GM21723 (cell line): ENCODE results near the gene TOP1.
A peak's percentile ranks its signal among the peaks of the same experiment; 100 is the strongest.

ENCODE experiments used
- ATAC-seq: cut with Tn5 transposase; IDR thresholded peaks from one replicate; pipeline ENCODE4 v1.9.1; 2021; ENCODE audit warnings: mild to moderate bottlenecking, moderate library complexity; ENCODE audit not compliant: unreplicated experiment

The TOP1 gene

DNA sequence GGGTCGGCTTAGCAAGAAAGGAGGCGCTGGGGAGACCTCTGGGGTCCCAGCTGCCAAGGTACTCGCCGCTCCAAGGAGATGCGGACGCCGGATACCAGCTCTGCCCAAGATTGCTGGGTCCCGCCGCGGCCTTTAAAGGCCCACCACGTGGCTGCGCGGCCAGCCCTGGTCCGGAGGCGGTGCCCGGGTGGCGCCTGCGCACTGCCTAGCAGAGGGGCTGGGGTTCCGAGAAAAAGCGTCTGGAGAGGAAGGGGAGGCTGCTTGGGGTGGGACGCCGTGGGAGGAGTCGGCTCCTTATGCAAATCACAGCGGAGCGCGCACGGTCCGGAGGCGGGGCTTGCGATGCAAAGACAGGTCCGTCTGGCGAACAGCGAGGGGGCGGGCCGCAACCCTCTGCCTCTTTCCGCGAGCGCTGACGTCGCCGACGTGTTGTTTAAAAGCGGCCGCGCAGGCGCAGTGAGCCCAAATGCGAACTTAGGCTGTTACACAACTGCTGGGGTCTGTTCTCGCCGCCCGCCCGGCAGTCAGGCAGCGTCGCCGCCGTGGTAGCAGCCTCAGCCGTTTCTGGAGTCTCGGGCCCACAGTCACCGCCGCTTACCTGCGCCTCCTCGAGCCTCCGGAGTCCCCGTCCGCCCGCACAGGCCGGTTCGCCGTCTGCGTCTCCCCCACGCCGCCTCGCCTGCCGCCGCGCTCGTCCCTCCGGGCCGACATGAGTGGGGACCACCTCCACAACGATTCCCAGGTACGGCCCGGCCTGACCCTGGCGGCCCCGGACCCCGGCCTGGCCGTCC, at the start of gene TOP1:
TSS of gene TOP1 (plus strand) at position 464 of the 791 bp plus-strand sequence. CDS start at position 710, 246 bp downstream.
- ATAC-seq: peak; percentile 94

DNA sequence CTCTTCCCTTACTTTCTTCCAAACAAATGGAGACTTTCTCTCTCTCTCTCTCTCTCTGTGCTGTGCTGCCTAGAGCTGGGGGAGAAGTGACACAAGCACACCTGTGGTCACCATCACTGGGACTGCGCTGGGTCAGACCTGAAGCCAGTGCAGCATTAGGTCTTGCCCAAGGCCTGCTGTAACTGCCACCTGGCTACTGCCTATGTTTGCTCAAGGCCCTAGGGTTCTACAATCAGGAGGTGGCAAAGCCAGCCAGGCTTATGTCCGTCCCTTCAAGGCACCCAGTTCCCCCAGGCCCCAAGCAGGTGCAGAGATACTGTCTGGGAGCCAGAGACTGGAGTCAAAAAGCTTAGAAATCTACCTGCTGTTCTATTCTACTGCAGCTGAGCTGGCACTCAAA, 49.4 kb upstream of the TOP1 start:
- ATAC-seq: no peak

DNA sequence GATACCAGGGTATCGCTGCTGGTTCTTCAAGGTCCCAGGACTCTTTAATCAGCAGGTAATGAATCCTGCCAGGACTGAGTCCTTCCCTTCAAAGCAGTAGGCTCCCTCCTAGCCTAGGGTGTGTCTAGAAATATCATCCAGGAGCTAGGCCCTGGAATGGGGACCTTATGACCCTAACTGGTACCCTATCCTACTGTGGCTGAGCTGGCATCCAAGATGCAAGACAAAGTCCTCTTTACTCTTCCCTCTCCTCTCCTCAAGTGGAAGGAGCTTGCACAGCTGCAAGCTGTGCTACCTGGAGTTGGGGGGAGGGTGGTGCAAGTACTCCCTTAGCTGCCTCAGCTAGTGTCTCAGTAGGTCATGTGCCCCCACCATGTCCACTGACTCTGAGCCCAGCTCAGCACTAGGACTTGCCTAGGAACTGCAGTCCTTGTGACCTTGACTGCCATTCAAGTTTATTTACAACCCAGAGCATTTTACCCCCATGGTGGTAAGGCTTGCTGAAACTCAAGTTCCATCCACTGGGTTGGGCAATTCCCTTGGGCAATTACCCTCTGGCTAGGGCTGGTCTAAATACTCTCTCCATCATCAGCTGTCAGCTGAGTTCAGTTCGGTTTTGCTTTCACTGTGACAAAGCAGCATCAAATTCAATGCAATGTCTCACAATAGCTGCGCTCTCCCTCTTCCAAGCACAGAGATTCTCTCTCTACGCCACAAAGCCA, 48.4 kb upstream of the TOP1 start:
- peak; percentile 57 for ATAC-seq

DNA sequence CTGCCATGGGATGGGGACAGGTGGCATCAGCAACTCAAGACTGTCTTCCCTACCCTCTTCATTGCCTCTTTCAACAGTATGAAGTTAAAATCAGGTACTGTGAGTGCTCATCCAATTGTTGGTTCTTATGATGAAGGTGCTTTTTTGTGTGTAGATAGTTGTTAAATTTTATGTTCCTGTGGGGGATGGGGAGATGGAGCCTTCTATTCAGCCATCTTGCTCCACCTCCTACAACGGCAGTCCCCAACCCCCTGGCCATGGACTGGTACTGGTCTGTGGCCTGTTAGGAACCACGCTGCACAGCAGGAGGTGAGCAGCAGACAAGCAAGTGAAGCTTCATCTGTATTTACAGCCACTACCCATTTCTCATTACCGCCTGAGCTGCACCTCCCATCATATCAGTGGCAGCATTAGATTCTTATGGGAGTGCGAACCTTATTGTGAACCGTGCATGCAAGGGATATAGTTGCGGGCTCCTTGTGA, 47.8 kb upstream of the TOP1 start:
- ATAC-seq: no peak

DNA sequence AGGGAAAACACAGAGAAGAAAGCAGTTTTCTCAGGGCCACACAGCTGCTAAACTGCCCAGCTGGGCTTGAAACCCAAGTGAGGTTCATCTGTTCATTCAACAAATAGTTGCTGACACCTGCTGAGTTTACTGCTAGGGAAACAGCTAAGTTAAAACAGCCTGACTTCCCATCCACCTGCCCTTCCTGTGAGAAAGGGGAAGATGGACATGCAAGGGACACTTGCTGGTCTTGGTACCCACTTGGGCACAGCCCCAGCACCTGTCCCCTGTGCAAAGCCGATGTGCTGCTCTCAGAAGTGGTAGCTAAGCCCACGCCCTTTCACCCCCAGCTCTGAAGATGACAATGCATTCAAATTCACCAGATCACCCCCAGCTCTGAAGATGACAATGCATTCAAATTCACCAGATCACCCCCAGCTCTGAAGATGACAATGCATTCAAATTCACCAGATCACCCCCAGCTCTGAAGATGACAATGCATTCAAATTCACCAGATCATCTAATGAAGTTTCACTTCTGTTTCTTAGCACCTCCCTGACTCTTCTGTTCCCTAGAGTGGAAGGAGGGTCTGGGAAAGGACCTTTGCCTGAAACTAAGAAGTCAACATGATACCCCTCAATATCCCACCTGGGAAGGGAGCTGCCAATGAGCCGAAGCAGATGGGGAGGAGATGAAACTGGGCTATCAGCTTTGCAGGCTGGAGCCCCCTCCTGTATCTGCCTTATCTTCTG, 46.0 kb upstream of the TOP1 start:
- no peak for ATAC-seq

DNA sequence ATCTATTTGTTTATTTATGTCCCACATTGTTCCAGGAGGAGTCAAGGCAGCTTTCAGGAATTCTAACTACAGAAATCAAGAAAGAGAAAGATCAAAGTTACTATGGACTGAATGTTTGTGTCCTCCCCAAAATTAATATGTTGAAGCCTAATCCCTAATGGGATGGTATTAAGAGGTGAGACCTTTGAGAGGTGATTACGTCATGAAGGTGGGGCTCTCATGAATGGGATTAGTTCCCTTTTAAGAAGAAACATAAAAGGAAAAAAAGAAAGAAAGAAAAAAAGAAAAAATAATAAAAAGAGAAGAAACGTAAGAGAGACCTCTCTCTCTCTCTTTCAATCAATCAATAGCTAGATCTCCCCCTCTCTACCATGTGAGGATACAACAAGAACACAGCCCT, 44.7 kb upstream of the TOP1 start:
- ATAC-seq: no peak

DNA sequence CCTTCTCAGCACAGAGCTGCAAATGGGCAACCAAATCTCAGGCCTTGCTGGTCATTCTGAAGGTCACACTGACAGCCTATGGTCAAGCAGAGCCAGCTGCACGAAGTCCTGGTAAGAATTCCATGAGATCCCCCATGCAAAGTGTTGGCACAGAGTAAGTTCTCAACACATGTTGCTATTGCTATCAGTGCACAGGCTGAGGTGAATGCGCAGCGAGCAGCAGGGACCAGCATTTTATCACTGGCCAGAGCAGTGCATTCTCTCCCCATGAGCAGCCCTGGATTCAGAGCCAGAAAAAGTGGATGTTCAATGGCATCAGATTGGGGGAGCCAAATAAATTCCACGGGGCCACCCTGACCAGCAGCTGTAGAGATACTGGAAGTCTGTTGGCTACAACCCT, 44.1 kb upstream of the TOP1 start:
- ATAC-seq: no peak

DNA sequence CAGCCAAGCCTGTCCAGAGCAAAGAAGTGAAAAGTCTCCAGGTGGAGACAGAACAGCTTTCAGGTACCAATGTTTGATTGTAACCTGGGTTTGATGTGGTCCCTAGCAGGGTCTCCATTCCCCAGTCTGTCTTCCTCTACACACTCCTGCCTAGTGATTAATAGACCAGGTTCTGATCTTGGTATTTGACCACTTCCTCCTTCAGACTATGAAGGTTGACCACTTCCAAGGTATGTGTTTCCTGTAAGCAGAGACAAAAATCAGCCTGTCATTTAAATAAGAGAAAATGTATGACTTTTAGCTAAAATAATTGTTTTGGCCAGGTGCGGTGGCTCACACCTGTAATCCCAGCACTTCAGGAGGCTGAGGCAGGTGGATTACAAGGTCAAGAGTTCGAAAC, 41.8 kb upstream of the TOP1 start:
- no peak for ATAC-seq

DNA sequence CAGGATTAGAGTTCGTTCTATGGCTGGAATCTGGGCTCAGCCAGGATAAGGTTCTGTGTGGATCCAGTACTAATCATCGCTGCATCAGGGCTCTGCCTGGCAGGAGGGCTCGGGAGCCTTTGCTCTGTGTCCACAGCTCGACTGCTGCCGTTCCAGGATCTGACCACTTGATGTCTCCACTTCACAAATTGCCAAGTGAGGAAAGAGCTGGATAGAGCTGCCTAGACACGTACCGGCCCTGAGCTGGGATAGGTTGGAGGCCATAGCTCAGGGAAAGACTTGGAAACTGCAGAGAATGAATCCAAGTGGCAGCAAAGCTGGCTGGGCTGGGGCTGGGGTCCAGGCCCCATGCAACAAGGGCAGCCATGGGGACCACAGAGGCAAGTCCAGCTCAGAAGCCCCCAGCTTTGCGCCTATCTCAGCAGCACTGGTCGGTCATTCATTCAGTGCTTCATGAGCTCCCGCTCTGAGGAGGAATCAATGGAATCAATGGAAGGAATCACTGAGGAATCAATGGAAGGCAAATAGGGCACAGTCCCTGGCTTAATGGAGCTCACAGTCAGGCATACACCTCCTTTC, 38.0 kb upstream of the TOP1 start:
- peak; percentile 59 for ATAC-seq

DNA sequence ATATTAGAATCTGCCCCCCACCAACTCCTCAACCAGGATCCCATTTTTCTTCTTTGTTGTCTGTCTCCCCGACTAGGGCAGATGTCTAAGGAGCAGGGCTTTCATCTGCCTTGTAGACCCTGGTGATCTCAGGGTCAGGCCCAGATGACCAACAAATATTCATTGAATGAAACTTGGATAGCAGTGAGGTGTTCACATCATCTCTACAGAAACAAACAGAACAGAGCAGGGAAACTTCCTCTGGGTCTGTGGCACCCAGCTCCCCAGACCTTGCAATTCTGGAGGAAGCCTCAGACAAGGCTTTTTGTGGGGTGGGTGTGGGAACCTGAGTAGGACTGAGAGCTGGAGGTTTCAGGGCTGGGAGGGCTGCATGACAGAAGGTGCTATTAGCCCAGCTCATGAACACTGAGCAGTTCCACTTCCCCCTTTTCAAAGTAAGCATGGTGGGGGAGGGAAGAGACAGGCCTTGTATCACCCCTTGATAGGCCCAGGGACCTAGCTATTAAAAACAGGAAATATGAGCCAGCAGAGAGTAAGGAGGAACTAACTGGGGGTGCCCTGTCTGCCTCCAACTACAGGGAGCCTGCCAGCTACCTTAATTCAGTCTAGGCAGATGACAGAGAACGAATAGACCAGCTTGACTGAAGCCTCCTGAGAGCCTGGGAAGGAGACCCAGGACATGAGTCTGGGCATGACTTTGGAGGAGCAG, 37.3 kb upstream of the TOP1 start:
- peak; percentile 93 for ATAC-seq

DNA sequence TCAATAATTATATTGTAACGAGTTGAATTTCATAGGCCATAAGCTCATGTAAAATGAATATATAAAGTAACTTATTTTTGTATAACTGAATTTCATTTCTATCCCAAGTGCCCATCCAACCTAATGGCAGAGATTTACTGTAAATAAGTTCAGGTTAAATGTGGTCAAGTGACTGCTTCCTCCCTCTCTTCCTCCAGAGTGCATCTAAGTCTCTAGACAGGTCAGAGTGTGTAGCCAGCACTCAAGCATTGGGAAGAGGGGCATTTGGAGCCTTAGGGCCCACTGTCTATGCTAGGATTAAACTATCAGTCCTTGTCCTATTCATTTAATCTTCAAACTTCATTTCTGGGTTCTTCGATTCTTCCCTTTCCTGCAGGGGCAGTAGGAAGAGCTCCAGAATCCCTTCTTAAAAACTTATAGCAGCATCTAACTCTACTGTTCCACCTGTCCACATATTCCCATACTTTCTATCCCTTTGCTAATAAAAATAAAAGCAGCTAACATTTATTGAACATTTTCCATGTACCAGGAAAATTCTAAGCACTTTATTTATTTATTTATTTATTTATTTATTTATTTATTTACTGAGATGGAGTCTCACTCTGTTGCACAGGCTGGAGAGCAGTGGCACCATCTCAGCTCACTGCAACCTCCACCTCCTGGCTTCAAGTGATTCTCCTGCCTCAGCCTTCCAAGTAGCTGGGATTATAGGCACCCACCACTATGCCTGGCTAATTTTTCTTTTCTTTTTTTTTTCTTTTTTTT, 36.1 kb upstream of the TOP1 start:
- no peak for ATAC-seq

DNA sequence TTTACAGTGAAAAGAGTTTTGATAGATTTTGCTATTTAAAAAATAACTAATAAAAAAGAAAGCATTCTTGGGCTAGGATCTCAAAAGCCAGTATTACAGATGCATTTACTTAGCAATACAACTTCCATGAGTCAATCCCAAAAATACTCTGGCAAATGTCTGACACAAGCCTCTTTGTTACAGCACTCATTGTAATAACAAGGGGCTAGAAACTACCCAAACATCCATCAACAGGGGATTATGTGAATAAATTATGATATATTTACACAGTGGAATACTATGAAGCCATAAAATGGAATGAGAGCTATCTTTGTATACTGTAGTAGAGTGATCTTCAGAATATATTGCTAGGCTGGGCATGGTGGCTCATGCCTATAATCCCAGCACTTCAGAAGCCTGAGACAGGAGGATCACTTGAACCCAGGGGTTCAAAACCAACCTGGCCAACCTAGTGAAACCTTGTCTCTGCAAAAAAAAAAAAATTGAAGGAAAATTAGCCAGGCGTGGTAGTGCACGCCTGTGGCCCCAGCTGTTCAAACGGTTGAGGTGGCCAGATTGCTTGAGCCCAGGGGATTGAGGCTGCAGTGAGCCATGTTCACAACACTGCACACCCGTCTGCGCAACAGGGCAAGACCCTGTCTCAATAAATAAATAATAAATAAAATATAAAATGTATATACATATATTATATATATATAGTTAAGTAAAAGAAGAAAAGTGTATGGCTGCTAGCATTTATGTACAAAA, 34.7 kb upstream of the TOP1 start:
- no peak for ATAC-seq

DNA sequence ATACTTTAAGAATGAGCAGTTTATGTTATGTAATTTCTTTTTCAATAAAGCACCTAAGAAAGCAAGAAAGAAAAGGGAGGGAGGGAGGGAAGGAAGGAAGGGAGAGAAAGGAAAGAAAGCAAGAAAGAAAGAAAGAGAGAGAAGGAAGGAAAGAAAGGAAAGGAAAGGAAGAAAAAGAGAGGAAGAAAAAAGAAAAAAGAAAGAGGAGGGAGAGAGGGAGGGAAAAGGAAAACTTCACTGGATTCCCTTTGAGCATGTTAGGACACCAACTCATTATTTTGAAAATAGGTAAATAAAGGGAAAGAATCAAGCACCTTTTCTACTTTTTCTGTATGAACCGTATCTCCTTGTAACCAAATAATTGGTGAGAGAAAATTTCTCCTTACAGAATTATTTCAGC, 32.3 kb upstream of the TOP1 start:
- ATAC-seq: no peak

DNA sequence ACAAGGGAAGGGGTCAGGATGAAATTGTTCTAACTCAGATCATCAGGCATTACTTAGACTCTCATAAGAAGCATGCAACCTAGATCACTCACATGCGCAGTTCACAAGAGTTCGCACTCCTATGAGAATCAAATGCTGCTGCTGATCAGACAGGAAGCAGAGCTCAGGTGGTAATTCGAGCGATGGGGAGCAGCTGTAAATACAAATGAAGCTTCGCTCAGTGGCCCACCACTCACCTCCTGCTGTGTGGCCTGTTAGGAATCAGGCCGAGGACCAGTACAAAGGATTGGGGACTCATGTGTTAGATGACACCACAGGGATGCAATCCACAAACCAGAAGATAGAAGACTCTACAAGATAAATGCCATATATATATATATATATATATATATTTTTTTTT, 31.5 kb upstream of the TOP1 start:
- ATAC-seq: no peak

DNA sequence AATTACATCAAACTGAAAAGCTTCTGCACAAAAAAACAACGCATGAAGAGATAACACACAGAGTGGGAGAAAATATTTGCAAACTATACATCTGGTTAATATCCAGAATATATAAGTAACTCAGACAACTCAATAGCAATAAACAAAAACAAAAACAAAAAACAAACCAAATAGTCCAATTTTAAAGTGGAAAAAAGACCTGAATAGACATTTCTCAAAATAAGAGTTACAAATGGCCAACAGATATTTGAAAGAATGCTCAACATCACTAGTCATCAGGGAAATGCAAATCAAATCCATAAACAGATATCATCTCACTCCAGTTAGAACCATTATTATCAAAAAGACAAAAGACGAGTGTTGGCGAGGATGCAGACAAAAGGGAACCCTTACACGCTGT, 28.8 kb upstream of the TOP1 start:
- no peak for ATAC-seq

DNA sequence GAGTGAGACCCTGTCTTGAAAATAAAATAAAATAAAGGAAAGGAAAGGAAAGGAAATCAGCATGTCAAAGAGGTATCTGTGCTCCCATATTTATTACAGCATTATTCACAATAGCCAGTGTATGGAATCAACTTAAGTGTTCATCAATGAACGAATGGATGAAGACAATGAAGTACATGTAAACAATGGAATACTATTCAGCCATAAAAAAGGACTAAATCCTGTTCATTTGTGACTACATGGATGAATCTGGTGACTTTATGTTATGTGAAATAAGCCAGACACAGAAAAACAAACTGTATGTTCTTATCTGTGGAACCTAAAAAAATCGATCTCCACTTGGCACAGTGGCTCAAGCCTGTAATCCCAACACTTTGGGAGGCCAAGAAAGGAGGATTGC, 28.0 kb upstream of the TOP1 start:
- ATAC-seq: no peak

DNA sequence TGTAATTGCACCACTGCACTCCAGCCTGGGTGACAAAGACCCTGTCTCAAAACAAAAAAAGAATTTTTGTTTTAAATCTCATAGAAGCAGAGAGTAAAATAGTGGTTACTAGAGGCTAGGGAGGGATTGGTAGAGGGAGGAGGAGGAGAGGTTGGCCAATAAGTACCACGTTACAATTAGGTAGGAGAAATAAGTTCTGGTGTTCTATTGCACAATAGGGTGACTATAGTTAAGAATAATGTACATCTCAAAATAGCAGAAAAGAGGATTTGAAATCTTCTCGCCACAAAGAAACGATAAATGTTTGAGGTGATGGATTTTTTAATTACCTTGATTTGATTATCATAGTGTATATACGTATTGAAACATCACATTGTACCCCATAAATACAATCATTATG, 27.1 kb upstream of the TOP1 start:
- ATAC-seq: no peak

DNA sequence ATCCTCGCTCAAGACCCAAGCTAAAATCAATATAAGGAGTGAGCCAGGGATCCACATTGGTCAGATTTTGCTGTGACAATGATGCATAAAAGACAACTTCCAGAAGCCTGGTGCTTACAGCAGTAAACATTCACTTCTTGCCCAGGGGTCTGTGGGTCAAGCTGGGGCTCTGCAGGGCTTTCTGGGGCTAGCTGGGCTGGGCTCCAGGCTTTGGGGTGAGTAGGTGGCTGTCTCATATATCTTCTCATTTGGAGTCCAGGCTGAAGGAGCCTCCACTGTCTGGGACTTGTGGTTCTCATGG, 25.8 kb upstream of the TOP1 start:
- ATAC-seq: no peak

DNA sequence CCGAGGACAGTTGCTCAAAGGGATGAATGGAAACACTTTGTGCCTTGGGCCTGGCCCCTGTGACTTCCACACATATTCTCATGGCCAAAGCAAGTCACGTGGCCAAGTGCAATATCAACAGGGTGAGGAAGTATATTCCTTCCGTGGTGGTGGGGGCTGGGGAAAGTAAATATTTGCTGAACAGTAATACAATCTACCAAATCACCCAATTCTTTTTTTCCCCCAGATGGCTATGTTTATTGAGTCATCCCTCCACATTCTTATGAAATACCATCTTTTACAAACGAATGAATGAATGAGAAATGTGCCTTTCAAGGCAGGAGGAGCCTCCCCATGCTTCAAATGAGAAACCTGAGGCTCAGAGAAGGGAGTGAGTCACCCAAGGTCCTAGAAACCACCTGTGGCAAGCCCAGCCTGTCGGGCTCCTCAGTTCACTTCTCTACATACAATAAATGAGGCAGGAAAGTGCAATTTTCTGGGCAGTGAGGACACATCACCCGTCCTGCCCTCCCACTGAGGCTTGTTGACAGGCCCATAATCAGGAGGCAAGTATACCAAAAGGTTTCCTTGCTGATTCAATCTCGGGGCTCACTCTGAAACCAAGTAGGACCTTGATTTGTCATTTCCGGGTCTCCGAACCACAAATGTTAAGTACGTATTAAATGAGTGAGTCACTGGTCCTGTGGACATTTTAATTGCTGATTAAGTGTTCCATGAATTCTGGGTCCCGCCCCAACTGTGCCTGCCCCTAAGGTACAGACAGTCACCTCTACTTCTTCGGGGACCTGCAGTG, 25.3 kb upstream of the TOP1 start:
- ATAC-seq: no peak
